Measurements from ENCODE around the gene ASXL1.
"Not testable (repeated sequence)": the region's sequence is repeated elsewhere in the genome, so short reads cannot be mapped to it uniquely, and the experiment has no call there.

ASXL1 gene

DNA sequence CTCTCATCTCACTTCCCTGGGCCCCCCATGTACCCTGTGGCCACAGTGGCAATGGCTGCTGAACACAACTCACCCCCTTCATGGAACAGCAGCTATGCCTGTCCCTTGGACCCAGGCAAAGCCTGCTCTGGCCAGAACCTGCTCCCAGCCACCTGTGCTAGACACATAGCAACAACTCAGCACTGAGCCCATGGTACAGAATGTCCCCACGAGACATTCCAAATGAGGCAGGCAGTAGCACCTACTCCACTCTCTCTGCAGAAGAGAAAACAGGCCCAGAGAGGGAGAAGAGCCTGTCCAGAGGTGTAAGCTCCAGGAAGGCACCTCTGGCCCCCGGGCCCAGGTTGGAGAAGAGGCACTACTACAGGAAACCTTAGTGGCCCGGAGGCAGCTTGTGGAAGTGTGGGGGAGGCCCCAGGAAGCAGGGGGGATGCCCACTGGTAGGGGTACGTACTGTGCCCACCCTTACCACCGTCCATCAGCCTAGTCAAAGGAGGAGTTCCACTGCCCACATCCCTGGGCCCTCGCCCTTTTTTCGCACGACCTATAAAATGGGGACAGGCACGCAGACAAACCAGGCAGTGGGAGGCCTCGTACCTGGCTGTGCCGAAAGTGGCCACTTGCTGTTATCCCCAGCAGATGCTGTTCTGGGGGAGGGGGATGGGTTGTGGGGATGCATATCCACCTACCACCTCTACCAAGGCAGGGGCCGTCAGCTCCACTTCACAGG, 97.2 kb downstream of the ASXL1 start:
- DNase-seq, result no peak

DNA sequence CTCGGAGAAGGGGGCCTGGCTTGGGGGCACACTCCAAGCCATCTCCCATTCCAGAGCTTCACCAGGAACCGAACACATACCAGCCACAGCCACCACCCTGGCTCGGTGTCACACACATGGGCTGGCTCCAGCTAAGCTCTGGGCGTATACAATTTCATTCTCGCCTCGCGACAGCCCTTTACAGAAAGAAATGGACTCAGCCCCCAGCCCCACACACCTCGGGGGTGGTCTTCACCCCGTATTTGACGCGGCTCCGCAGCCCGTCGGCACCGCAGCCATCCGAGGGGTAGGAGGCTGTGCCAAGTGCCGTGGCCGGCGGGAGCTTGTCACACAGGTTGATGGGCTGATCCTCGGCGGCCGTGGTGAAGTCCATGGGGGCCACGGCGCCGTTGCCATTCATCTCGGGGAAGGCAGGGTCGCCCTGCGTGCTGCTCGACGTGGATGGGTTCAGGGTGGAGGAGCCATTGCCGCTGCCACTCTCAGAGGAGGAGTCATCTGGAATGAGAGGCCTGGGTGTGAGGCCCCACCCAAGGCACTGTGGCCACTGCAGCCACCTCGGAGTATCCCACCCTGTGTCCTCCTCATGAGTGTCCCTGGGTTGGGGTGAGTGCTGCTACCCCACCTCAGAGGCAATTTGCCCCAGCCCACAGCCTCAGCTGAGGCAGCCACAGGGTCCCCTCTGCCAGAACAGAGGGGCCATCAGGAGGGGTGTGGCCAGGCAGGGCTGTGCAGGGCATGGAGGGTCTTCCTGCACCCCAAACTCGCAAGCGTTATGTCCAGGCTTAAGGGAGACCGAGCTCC, 98.0 kb downstream of the ASXL1 start:
- DNase-seq, result no peak

DNA sequence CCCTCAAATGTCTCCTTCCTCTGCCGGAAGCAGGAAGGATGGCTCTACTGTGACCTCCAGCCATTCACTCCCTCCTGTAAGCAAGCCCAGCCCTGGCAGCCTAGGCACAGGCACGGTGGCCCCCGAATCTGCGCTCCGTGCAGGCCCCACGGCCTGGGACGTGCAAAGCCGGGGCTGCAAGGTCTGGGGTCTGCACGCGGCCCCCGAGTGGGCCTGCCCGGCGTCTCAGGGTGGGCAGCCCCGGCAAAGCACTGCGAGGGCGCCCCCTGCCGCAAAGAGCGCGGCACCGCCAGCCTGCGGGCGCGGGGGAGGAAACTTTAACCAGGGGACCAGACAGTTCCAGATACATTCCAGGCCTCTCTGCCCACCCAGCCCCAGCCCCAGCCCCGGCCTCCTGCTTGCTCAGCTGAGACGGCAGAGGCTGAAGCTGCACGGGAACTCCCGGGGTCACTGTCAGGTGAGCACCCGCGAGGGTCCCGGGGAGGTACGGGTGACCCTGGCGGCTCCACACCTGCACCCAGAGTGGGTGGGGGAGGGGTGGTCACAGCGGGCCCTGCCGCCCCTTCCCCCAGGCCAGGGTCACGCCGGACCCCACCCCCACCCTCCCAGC, 98.8 kb downstream of the ASXL1 start:
- DNase-seq, result peak; percentile 32

DNA sequence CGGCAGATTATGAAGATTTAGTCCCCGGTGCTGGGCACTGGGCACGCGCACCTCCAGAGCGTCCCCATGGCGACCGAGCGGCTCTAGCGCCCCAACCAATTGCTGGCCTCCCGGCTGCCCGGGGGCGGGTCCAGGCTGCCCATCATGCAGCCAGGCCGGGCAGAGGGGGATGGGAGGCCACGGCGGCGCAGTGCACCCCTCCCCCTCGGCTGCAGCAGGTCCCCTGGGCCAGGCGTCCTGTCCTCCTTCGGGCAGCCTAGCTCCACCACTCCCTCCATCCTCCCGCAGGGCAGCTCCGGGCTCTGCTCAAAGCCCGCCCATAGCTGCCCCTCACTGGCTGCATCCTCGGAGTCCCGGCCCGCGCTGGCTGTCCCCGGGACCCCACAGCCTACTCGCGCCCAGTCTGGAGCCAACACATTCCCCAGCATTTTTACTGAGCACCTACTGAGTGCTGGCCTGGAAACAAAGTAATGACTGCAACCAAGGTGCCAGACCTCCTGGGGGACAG, 99.4 kb downstream of the ASXL1 start:
- DNase-seq, result peak; percentile 75

DNA sequence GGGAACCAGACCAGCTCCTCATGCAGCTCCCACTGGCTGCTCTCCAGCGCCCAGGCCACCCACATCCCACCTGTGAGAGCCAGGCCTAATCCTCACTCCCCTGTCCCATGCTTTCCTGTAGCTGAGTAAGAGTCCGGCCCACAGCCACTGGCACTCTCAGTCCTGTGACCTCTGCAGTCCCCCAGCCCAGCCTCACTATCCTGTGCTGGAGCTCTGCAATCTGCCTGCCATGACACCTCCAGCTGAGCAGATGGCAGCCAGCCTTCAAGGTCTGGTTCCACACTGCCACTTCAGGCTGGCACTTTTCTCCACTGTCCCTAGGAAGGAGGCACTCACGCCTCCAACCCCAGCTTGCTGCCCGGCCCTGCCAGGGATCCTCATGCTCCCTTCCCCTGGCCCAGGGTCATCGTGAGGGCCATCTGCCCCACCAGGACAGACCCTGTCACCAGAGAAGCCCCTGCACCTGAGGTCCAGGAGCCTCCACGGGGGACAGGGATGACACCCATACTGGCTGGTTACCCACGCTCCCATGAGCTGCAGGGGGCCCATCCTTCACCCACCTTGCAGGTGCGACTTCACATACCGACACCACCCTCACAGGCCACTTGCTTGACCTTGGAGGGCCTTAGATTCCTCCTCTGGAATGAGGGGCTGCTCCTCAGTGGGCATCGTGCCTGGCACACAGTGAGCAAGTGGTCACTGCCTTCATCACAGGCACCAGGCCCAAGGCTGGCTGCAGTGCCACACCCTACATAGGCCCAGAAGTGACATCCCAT, 100.1 kb downstream of the ASXL1 start:
- DNase-seq, result no peak

DNA sequence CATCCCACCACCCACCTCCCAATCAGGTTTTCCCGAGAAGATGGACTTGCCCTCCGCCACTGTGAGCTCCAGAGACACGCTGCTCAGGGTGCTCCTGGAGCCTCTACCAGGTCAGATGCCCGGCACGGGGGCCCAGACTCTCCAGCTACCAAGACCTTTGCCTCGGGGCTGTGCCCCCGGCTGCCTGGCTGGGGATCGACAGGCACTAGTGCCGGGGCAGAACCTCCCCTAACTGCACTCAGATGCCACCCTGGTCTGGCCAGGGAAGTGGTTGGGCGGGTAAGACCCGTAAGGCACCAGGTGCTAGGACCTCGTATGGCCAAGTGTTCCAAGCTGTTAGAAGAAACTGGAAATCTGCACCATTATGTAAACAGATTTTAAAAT, 100.7 kb downstream of the ASXL1 start:
- no peak for DNase-seq

DNA sequence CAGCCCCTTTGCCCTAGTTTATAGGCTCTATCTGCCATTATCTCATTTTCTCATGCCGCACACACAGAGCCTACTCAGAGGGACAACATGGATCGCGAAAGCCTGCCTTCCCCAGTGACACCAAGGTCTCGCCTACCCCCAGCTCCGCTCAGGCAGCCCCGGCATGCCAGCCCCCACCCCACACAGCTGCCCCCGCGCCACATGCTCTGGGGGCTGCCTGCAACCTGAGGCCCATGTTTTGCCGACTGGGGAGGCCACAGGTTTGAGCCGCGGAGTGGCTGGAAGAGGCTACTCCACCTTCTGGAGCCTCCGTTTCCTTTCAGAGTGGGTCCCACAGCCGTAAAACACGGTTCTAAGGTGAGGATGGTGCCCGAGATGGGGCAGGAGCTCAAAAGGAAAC, 102.1 kb downstream of the ASXL1 start:
- no peak for DNase-seq

DNA sequence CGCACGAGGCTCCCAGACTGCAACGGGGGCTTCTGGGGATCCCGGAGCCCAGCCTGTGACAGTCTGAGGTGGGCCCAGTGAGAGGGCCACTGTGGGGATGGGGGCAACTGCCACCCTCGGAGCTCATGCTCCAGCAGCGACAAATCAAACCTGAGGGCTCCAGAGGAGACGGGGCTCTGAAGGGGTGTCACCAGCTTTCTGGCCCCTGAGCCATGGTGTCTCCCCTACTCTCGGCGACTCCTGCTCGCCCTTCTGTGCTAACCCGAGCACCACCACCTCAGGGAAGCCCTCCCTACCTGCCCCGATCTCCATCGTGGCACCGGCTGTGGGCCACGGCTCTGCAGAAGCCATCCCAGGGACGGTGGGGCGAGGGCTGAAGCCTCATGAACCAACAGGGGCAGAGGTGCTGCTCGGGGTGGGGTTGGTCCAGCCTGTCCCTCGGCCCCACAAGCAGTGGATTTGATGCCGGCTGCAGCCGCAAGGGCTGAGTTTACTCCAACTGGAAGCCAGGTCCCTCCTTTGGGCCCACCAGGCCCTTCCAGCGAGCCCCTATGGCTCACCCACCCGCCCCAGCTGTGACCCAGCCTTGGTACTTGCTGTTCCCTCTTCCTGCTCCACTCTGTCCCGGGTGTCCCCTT, 102.7 kb downstream of the ASXL1 start:
- DNase-seq, result no peak

DNA sequence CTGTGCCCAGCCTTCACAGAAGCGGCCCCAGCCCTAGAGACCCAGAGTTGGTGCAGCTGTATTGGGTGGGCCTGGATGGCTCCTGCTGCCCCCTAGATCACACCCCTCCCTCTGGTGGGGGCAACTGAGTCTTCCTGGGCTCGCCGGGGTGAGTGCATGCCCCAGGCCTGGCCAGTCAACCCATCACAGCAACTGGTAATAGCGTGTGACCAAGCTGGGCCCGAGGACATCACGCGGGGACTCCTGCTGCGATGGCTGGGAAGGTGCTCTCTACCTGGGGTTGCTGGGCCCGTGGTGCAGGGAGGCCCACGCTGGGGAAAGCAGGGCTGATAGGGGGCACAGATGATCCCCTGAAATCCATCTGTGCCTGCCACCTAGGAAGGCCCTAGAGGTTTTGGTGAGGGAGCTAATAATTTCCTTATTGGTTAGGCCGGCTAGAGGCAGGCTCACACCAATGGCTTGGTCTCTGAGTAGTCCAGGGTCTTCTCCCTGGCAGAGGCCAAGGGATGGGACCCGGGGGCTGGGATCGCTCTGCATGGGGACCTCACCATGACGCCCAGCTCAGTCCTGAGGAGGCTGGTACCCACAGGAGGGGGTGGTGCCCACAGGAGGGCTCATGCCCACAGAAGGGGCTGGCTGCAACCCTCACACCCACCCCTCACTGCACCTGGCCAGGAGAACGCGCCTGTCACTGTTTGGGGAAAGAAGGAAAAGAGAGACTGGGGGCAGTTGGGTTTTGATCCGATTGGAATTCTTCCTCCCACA, 103.9 kb downstream of the ASXL1 start:
- DNase-seq, result no peak

DNA sequence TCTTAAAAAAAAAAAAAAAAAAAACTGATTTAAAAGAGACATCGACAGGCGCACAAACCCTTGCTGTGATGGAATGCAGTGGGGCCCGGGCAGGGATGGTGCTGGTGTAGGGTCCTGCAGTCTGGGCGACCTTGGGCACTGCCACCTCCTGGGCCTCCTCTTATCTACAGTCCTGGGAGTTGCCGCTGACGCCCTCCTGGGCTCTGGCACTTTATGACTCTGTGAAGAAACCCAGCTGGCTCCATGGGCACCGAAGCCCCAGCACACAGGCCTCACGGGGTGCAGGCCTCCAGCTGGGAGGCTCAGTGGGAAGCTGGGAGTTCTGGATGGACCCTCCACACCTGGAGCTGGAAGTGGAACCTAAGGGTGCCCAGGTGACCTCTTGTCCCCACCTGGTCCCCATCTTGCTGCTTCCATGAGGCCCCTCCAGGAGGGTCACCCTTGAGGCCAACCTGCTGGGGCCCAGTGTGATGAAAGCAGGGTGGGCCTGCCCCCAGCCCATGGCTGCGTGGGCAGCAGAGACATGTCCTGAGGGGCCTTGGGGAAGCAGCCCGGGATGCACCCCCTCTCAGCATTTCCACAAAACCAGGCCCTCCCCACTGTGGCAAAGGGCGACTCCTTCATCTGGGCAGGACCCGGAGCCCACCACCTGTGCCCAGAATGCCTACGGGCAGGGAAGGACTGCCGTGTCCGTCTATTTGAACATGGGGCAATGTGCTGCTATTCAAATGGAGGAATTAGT, 104.9 kb downstream of the ASXL1 start:
- DNase-seq, result no peak

DNA sequence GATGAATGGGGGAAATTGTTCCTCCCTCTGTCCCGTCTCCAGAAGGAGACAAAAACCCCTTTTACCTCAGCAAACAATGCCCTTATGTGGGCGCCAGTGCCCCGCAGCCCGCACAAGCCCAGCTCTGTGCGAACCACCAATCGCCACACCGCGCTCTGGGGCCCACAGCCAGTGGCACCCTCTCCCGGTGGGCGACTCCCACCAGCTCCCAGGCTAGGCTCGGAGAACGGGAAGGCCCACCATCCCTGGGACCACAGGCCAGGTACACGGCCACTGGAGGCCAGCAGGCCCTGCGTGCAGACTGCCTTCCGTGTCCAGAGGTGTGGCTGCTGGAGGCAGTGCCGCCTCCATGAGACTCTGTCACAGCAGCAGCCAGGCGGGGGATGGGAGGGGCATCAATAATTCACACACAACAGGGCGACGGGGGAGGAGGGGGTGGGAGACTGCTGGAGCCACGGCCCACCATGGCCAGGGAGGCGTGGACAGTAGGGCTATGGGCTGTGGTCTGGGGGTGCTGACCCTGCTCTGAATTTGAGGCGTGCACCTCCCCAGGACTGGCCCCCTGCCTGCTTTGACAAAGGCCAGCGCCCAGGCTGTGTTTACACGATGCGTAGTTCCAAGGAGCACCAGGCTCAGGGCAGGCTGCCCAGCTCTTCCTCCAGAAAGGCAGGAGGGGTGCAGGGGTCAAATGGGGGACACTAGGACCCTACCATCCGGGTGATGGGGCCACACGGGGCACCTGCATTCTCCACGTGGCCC, 105.7 kb downstream of the ASXL1 start:
- DNase-seq, result no peak

DNA sequence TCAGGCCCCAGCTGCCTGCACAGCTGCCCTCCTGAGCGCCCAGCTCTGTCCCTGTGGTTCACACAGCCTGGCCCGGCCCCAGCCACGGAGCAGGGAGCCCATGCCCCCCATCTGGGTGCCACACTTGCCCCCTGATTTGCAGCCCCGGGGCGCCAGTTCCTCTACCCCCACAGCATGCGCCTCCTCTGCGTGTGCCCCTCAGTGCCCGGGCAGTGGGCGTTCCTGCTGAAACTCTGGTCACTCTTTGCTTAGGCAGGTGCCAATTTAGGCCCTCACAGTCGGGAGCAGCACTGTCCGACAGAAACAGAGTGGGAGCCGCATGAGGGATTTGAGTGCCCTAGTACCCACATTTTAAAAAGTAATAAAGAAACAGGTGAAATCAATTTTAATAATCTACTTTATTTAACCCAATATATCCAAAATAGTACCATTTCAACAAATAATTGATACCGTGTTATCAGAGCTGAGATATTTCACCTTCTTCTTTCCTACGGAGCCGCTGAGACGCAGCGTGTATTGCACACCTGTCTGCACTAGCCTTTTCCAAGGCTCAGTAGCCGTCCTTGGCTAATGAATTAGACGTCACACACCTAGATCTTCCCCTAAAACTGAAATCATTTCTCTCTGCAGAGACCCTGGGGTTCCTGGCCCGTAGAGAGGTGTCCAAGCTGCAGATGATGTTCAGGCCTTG, 106.4 kb downstream of the ASXL1 start:
- no peak for DNase-seq

DNA sequence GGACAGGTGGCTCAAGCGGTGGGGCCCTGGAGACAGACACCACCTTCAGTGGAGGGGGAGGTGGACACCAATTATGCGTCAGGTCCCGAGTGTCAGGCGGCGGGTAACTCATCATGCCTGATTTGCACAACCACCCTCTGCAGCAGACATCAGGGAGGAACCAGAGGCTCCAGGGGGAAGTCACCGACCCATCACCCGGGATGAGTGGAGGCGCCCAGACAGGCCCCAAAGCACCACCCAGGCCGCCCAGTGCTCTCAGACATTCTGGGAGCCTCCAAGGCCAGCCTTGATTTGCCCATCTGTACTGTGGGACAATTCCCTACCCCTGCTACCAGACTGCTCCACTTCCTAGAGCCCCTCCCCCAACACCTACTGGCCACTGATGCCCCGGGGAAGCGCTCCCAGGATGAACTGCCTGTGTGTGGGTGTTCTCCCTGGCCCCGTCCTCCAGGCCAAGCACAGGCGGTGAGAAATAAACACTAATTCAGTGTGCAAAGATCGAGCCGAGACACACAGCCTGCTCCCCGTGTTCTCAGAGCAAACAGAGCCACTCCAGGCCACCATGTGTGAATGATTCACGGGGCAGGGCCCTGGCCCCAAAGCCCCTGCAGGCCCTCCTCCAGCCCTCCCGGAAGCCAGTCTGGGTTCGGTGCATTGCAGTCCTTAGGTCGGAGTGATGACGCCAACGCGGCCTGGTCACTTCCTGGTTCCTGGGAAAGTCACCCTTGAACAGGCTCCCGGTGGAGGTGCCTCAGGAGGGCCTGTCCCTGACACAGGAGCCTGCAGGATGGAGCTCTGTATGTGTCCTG, 107.2 kb downstream of the ASXL1 start:
- DNase-seq, result no peak

DNA sequence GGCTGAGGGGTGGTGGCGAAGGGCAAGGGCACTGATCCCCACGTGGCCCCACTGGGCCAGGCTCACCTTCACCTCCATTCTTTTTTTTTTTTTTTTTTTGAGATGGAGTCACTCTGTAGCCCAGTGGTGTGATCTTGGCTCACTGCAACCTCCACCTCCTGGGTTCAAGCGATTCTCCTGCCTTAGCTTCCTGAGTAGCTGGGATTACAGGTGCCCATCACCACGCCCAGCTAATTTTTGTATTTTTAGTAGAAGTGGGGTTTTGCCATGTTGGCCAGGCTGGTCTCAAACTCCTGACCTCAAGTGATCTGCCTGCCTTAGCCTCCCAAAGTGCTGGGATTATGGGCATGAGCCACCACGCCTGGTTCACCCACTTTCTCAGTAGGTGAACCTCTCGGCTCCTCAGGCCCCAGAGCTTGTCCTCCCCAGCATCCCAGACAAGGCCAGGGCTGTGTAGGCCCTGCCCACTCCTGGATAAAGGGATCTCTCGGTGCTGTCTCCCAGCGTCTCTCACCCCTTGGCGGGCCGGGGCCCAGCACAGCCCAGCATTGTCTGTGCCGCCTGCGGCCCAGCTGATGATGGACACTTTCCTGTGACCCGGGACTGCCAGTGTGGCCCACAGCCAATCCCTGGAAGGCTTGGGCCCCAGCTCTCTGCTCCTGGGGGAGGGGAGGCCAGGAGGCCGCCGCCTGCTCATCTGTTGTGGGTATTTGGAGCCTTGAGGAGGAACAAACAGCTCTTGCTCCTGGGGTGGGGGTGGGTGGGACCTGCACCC, 108.0 kb downstream of the ASXL1 start:
- not testable (repeated sequence) for DNase-seq

DNA sequence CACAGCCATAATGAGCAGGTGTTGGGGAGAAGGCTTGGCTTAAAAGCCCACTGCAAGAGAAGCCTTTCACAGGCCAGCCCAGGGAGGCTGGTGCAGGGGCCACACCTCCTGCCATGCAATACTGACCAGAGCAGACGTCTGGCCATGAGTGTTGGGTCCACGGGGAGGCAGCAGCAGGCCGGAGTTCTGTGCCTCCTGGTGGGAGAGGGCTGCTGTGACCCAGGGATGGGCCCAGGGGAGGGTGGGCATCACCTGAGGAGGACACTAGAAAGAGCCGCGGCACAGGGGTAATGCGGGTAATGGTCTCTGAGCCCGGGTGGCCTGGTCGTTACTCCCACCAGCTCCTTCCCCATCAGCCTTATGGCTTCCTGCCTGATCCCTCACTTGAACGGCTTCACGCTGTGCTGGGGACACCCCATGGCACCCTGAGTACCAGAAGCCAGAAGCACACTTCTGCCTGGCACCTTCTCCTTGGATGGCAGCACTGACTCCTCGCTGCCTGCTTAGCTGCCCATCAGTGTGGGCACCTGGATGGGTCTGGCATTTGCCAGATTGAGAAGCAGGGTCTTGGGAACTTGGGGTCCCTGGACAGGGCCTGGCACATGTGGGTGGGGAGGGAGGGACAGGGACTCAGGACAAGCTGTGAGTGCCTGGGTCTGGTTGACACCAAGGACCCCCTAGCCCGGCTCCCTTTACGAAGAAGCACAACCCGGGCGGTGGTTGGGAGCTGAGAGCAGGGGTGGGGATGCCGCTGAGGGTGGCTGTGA, 108.8 kb downstream of the ASXL1 start:
- DNase-seq, result no peak

DNA sequence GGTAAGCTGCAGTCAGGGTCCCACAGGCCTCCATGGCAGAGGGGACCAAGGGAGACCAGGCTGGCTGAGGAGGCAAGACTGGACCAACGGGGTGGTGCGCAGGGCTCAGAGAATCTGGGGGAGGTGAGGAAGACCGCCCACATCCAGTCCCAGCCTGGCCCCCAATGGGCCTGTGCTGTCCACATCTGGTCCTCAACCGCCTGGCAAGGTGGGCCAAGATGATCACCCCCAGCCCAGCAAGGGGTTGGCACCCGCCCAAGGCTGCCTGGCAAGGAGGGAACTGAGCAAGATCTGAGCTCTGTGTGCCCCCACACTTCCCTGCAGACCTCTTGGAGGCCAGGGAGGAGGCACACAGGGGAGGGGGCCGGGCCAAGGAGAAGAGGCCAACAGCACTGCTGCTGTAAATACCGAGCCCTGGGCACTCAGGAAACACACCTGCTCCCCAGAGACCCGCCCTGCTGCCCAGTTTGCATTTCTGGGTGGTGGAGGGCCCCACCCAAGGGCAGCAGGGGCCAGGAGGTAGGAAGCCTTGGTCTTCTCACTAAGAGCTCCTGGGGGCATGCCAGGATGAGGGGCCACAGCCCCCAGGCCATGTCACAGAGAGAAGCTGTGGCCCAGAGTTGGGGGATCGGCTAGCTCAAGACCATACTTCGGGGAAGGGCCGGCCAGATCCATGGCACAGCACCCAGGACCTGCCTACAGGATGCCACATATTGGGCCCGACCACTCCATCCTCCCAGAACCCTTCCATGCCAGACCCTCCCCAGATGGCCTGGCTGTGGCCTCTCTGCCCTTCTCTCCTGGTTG, 109.6 kb downstream of the ASXL1 start:
- no peak for DNase-seq

Measured in NCI-H226 (cell line).